H1 (cell line): ENCODE measurements around the gene IL36G. TPM values are rescaled to one million over a fixed set of nuclear protein-coding genes. Genes with fewer than 3 reads are reported as not detected.

Source experiments
- CTCF ChIA-PET: fragments of 300-600 bp; sonication (Branson Sonifier 250); formaldehyde crosslinking; loops from one replicate; lab custom pipeline; 2021; ENCODE audit not compliant: partially characterized antibody; lab: Charles Lee
- POLR2A ChIA-PET: fragments of 300-600 bp; sonication (Branson Sonifier 250); formaldehyde crosslinking; loops from one replicate; lab custom pipeline; 2021; ENCODE audit warnings: inconsistent platforms; ENCODE audit not compliant: partially characterized antibody; lab: Charles Lee
- DNase-seq, 2 experiments: peaks; one replicate each; pipeline versions ENCODE4 v3.0.0 to v3.0.0-alpha.2; 2010 to 2022; ENCODE audit warnings: low spot score in 2 of 2, low read depth in 1 of 2, mixed read lengths in 1 of 2
- FAIRE-seq: peaks from 2 replicates; lab custom pipeline; 2011; peaks lifted over from hg19 to GRCh38; lab: Jason Lieb, UNC
- H2AFZ ChIP-seq: 2 replicates; pipeline ENCODE4 v1.8.1; 2012; ENCODE audit warnings: low read length, inconsistent platforms
- H2AK5ac ChIP-seq: 2 replicates; pipeline ENCODE4 v1.6.1; 2013; ENCODE audit warnings: low read depth, low read length
- H2BK120ac ChIP-seq: replicated peaks from 2 replicates; pipeline ENCODE3; 2013; ENCODE audit warnings: low read depth, low read length, inconsistent platforms
- H2BK12ac ChIP-seq: 2 replicates; pipeline ENCODE4 v1.6.1; 2013; ENCODE audit warnings: low read depth, low read length
- H2BK15ac ChIP-seq: 2 replicates; pipeline ENCODE4 v1.6.1; 2013; ENCODE audit warnings: low read length
- H2BK20ac ChIP-seq: 2 replicates; pipeline ENCODE4 v1.6.1; 2013; ENCODE audit warnings: low read length
- H2BK5ac ChIP-seq: 2 replicates; pipeline ENCODE4 v1.6.1; 2013; ENCODE audit warnings: low read depth, low read length
- H3K14ac ChIP-seq: 2 replicates; pipeline ENCODE4 v1.6.1; 2013; ENCODE audit warnings: inconsistent platforms; ENCODE audit not compliant: insufficient read length
- H3K18ac ChIP-seq: 2 replicates; pipeline ENCODE4 v1.6.1; 2013; ENCODE audit warnings: low read length; ENCODE audit errors: extremely low read depth
- H3K23ac ChIP-seq: 2 replicates; pipeline ENCODE4 v1.6.1; 2013; ENCODE audit warnings: inconsistent platforms; ENCODE audit not compliant: insufficient read length
- H3K23me2 ChIP-seq: 2 replicates; pipeline ENCODE4 v1.6.1; 2013; ENCODE audit warnings: low read depth, low read length
- H3K27ac ChIP-seq: 2 replicates; pipeline ENCODE4 v1.6.1; 2011; ENCODE audit warnings: low read depth, low read length, inconsistent platforms
- H3K27me3 ChIP-seq, 4 experiments: replicated peaks in 1 of 4; 1 replicate in 1 of 4; 2 replicates in 3 of 4; pipeline versions ENCODE4 v1.6.1 to v1.8.1; 2011 to 2013; ENCODE audit warnings: low read length in 3 of 4, mild to moderate bottlenecking in 3 of 4, inconsistent platforms in 2 of 4, mixed read lengths in 2 of 4, moderate library complexity in 1 of 4; ENCODE audit not compliant: control insufficient read depth in 3 of 4, insufficient read depth in 3 of 4; ENCODE audit errors: extremely low read depth in 1 of 4
- H3K36me3 ChIP-seq, 4 experiments: 2 replicates each; pipeline versions ENCODE4 v1.6.1 to v1.8.1; 2011 to 2013; ENCODE audit warnings: mild to moderate bottlenecking in 4 of 4, low read length in 3 of 4, moderate library complexity in 2 of 4, control low read depth in 1 of 4, inconsistent platforms in 1 of 4; ENCODE audit not compliant: insufficient read depth in 4 of 4, control insufficient read depth in 2 of 4
- H3K4ac ChIP-seq: replicated peaks from 2 replicates; pipeline ENCODE3; 2013; ENCODE audit warnings: low read length, low read depth, mixed read lengths, inconsistent platforms; ENCODE audit not compliant: insufficient read length
- H3K4me1 ChIP-seq, 4 experiments: replicated peaks in 1 of 4; 1 replicate in 1 of 4; 2 replicates in 3 of 4; pipeline versions ENCODE4 v1.6.1 to v1.8.1; 2011 to 2013; ENCODE audit warnings: low read length in 3 of 4, inconsistent platforms in 2 of 4, mixed read lengths in 1 of 4; ENCODE audit not compliant: insufficient read depth in 4 of 4, control insufficient read depth in 3 of 4
- H3K4me2 ChIP-seq, 2 experiments: 2 replicates each; pipeline versions ENCODE4 v1.6.1 to v1.8.1; 2011 to 2013; ENCODE audit warnings: low read depth in 2 of 2, low read length in 2 of 2, control low read depth in 1 of 2, inconsistent platforms in 1 of 2, mild to moderate bottlenecking in 1 of 2; ENCODE audit not compliant: insufficient read depth in 1 of 2
- H3K4me3 ChIP-seq, 4 experiments: fragments of 200-600, 300-600 bp in 1 of 4; sonication (generic), shearing (Covaris generic), sonication (Bioruptor Twin) in 1 of 4; 2 replicates each; pipeline versions ENCODE4 v1.5.1 to v1.8.1; 2011 to 2016; ENCODE audit warnings: low read length in 4 of 4, low read depth in 3 of 4, control low read depth in 2 of 4, inconsistent platforms in 2 of 4, mild to moderate bottlenecking in 2 of 4, mixed read lengths in 1 of 4, moderate library complexity in 1 of 4; ENCODE audit not compliant: insufficient read depth in 2 of 4; ENCODE audit errors: extremely low read depth in 1 of 4
- H3K56ac ChIP-seq: replicated peaks from 2 replicates; pipeline ENCODE3; 2013; ENCODE audit warnings: low read depth, mild to moderate bottlenecking, mixed read lengths, low read length, inconsistent platforms; ENCODE audit not compliant: insufficient read length
- H3K79me1 ChIP-seq: 2 replicates; pipeline ENCODE4 v1.6.1; 2013; ENCODE audit warnings: low read depth, low read length, control low read depth
- H3K79me2 ChIP-seq, 2 experiments: 2 replicates each; pipeline versions ENCODE4 v1.6.1 to v1.8.1; 2012 to 2013; ENCODE audit warnings: low read length in 2 of 2, mild to moderate bottlenecking in 2 of 2, inconsistent platforms in 1 of 2; ENCODE audit not compliant: insufficient read depth in 2 of 2, control insufficient read depth in 1 of 2
- H3K9ac ChIP-seq, 4 experiments: replicated peaks in 1 of 4; 1 replicate in 1 of 4; 2 replicates in 3 of 4; pipeline versions ENCODE4 v1.6.1 to v1.8.1; 2011 to 2013; ENCODE audit warnings: low read depth in 3 of 4, low read length in 3 of 4, control low read depth in 2 of 4, mild to moderate bottlenecking in 2 of 4, moderate library complexity in 2 of 4, inconsistent platforms in 1 of 4; ENCODE audit errors: extremely low read depth in 1 of 4
- H3K9me3 ChIP-seq, 2 experiments: 2 replicates each; pipeline versions ENCODE4 v1.6.1 to v1.8.1; 2012 to 2013; ENCODE audit warnings: mild to moderate bottlenecking in 2 of 2, moderate library complexity in 2 of 2, control low read depth in 1 of 2, inconsistent platforms in 1 of 2, low read depth in 1 of 2, low read length in 1 of 2, mixed read lengths in 1 of 2; ENCODE audit not compliant: insufficient read depth in 2 of 2
- H4K20me1 ChIP-seq, 2 experiments: replicated peaks in 1 of 2; 2 replicates each; pipeline versions ENCODE3 to v1.8.1; 2011 to 2013; ENCODE audit warnings: inconsistent platforms in 2 of 2, low read length in 2 of 2, mild to moderate bottlenecking in 1 of 2; ENCODE audit not compliant: insufficient read depth in 2 of 2, control insufficient read depth in 1 of 2
- H4K5ac ChIP-seq: 2 replicates; pipeline ENCODE4 v1.6.1; 2013; ENCODE audit warnings: low read length, low read depth, mixed read lengths, inconsistent platforms; ENCODE audit not compliant: insufficient read length
- H4K8ac ChIP-seq: 2 replicates; pipeline ENCODE4 v1.8.0; 2013; ENCODE audit warnings: mild to moderate bottlenecking, moderate library complexity, low read length, inconsistent platforms; ENCODE audit not compliant: insufficient read depth; ENCODE audit errors: extremely low read depth
- H4K91ac ChIP-seq: replicated peaks from 2 replicates; pipeline ENCODE3; 2013; ENCODE audit warnings: low read length, mixed read lengths, inconsistent platforms; ENCODE audit not compliant: insufficient read length
- BACH1 ChIP-seq: IDR thresholded peaks from 2 replicates; pipeline ENCODE4 v1.6.1; 2012; ENCODE audit warnings: low read length, improper control_type of control experiment
- CEBPB ChIP-seq: IDR thresholded peaks from 2 replicates; pipeline ENCODE4 v1.6.1; 2012; ENCODE audit warnings: low read depth, low read length
- EZH2 ChIP-seq: fragments of 200-600 bp; sonication (generic); IDR thresholded peaks from 2 replicates; pipeline ENCODE4 v1.7.1; 2012; ENCODE audit warnings: low read depth, mild to moderate bottlenecking, moderate library complexity, low read length, inconsistent platforms; ENCODE audit not compliant: severe bottlenecking
- KDM4A ChIP-seq: IDR thresholded peaks from one replicate; pipeline ENCODE4 v1.7.1; 2012; ENCODE audit warnings: low read depth, mild to moderate bottlenecking, moderate library complexity, low read length, inconsistent platforms; ENCODE audit not compliant: severe bottlenecking
- KDM5A ChIP-seq: fragments of 200-600 bp; IDR thresholded peaks from 2 replicates; pipeline ENCODE4 v1.7.1; 2012; ENCODE audit warnings: mild to moderate bottlenecking, low read length, inconsistent platforms, mixed read lengths
- RBBP5 ChIP-seq: IDR thresholded peaks from 2 replicates; pipeline ENCODE4 v1.7.1; 2012; ENCODE audit warnings: low read depth, mild to moderate bottlenecking, inconsistent platforms, low read length, moderate library complexity, borderline replicate concordance
- RXRA ChIP-seq: IDR thresholded peaks from 2 replicates; pipeline ENCODE4 v1.6.1; 2011; ENCODE audit warnings: low read depth, mild to moderate bottlenecking, low read length, moderate library complexity; ENCODE audit not compliant: insufficient read depth
- SIN3A ChIP-seq, 2 experiments: IDR thresholded peaks in 1 of 2; conservative IDR thresholded peaks in 1 of 2; 2 replicates each; pipeline ENCODE4 v1.6.1; 2011 to 2012; ENCODE audit warnings: low read length in 2 of 2, improper control_type of control experiment in 1 of 2, low read depth in 1 of 2, mild to moderate bottlenecking in 1 of 2
- SIRT6 ChIP-seq: IDR thresholded peaks from one replicate; pipeline ENCODE4 v1.7.1; 2012; ENCODE audit warnings: low read length, inconsistent platforms
- SP2 ChIP-seq: IDR thresholded peaks from 2 replicates; pipeline ENCODE4 v1.6.1; 2012; ENCODE audit warnings: mild to moderate bottlenecking, low read length, inconsistent platforms
- SUZ12 ChIP-seq: fragments of 200-600 bp; sonication (generic); IDR thresholded peaks from 2 replicates; pipeline ENCODE4 v1.6.1; 2012; ENCODE audit warnings: mild to moderate bottlenecking, inconsistent platforms, low read length, moderate library complexity, mixed read lengths
- TCF12 ChIP-seq: IDR thresholded peaks from 2 replicates; pipeline ENCODE4 v1.6.1; 2011; ENCODE audit warnings: low read depth, mild to moderate bottlenecking, low read length
- YY1 ChIP-seq: IDR thresholded peaks from 2 replicates; pipeline ENCODE4 v1.6.1; 2011; ENCODE audit warnings: low read depth, mild to moderate bottlenecking, low read length
- WGBS, 2 experiments: shearing (Covaris generic) in 1 of 2; methylation state at CpG; one replicate each; pipeline versions ENCODE4 v1.1.6 to v1.1.7; 2013 to 2015; ENCODE audit warnings: low lambda C conversion rate in 2 of 2, mixed read lengths in 2 of 2, inconsistent platforms in 1 of 2, low coverage in 1 of 2, missing lambda C conversion rate in 1 of 2; ENCODE audit not compliant: insufficient replicate concordance in 2 of 2, insufficient coverage in 1 of 2, insufficient read length in 1 of 2; ENCODE audit errors: extremely low coverage in 1 of 2, missing lambda C conversion rate in 1 of 2; 5-methylcytosine and 5-hydroxymethylcytosine counted together
- polyA plus RNA-seq, 7 experiments: library from polyadenylated mRNA; depleted of rRNA in 3 of 7; stranded (reverse) in 5 of 7; unstranded in 2 of 7; fragments of >200 nt in 5 of 7; fragments of 200-250 nt in 2 of 7; gene quantifications; 1 replicate in 5 of 7; 2 replicates in 1 of 7; 4 replicates in 1 of 7; pipeline versions ENCODE4 v1.2.1 to v1.2.3, GENCODE V29; 2011 to 2013; ENCODE audit warnings: missing spikeins in 2 of 7, mixed read lengths in 2 of 7
- total RNA-seq: library from RNA; stranded (reverse); fragmentation: NEBNext Ultra II Directional; extraction: Animal tissue kit (Norgen Biotek cat#: 25700); gene quantifications from 2 replicates; pipeline ENCODE4 v1.2.1, GENCODE V29; 2021

The IL36G gene
- total and polyA plus RNA-seq, 2 of the 8 experiments (the other 6 are each of a cell fraction or from before 2014, with no cell fraction given) = 0.39 TPM; not detected in 1

DNA sequence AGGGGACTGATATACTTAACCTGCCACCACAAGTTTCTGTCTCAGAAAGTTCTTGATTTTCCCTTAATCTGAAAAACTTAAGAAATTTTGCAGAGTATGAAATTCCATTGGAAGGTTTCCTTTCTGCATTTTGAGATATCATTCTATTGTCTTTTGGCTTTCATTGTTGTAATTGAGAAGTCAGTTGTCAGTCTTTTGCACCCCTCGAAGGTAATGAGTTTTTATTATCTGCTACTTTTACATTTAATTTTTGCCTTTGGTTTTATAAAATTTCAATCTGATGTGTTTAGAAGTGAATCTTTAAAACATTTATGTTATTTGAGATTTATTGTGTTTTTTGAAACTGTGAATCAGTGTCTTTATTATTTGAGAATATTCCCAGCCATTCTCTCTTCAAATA lies 22.6 kb downstream of the IL36G start:
- no peaks in the 10 kb centered on the region for H4K20me1 ChIP-seq
- DNase-seq (no peak), FAIRE-seq (no peak)
- H3K79me1 ChIP-seq = no peaks in the 10 kb centered on the region
- no peak overlapping the region for H2BK15ac ChIP-seq
- H3K4me3 ChIP-seq = no peak overlapping the region
- no peak overlapping the region for H2BK5ac ChIP-seq
- H3K9ac ChIP-seq = no peak overlapping the region
- H3K14ac ChIP-seq = no peak overlapping the region
- ChIA-PET POLR2A (no interaction called here), CTCF (no interaction called here)
- no peak overlapping the region for H2AFZ ChIP-seq
- no peak overlapping the region for H4K5ac ChIP-seq
- H2BK120ac ChIP-seq = no peak overlapping the region
- no peaks in the 10 kb centered on the region for H3K27me3 ChIP-seq
- no peaks in the 10 kb centered on the region for H3K4me1 ChIP-seq
- no peak overlapping the region for H3K4ac ChIP-seq
- no peak overlapping the region for H3K4me2 ChIP-seq
- H3K79me2 ChIP-seq = no peaks in the 10 kb centered on the region
- no peak overlapping the region for H4K8ac ChIP-seq
- WGBS, 2 experiments = 90% methylated on average over 1 of the region's 1 CpG; no CpG with 5 or more reads in 1 of the 2 experiments
- peaks cover 9 to 20% of the 10 kb centered on the region in 2 experiments; a peak in 2 of 4 replicates for H3K9me3 ChIP-seq
- H3K56ac ChIP-seq = no peak overlapping the region
- no peaks in the 10 kb centered on the region for H3K36me3 ChIP-seq
- H2BK12ac ChIP-seq = no peak overlapping the region
- no peak overlapping the region for H2AK5ac ChIP-seq
- no peak overlapping the region for H4K91ac ChIP-seq
- no peak overlapping the region for H2BK20ac ChIP-seq
- no peak for TF ChIP-seq KDM5A
- TF ChIP-seq SIRT6 = no peak
- no peak for TF ChIP-seq BACH1
- TF ChIP-seq SIN3A (conservative IDR thresholded peaks at IDR 0.05 in 1 of 2, IDR thresholded peaks at IDR 0.05 in 1 of 2; ENCODE audit: low read depth in 1 of 2, low read length in 2 of 2) = no peak
- TF ChIP-seq SUZ12 = no peak
- TF ChIP-seq YY1 = no peak
- TF ChIP-seq RBBP5 = no peak
- TF ChIP-seq KDM4A = no peak
- TF ChIP-seq CEBPB = no peak
- no peak for TF ChIP-seq SP2
- TF ChIP-seq RXRA = no peak
- TF ChIP-seq TCF12 = no peak
- TF ChIP-seq EZH2 = no peak
- H3K18ac ChIP-seq = no peak overlapping the region
- H3K23me2 ChIP-seq = no peaks in the 10 kb centered on the region
- no peak overlapping the region for H3K23ac ChIP-seq
- H3K27ac ChIP-seq = no peak overlapping the region
